Measurements from ENCODE around the gene CFAP410.

- no peak for TF ChIP-seq CTCF (IDR thresholded peaks at IDR 0.05; ENCODE audit: low read depth, low read length, poor library complexity, severe bottlenecking)
- TF ChIP-seq EZH2phosphoT487 (IDR thresholded peaks at IDR 0.05; ENCODE audit: borderline replicate concordance, low read length), result no peak
Observed at GRCh38 chr21:44286716-44287632, 52.2 kb downstream of the CFAP410 start.
